HEK293 (cell line): ENCODE data around the gene GNG14.
A peak's percentile ranks its signal among the peaks of the same experiment; 100 is the strongest.

Source experiments
- GLIS2 ChIP-seq: fragments of 450-650 bp; formaldehyde crosslinking; IDR thresholded peaks from 2 replicates; pipeline ENCODE4 v1.5.1; 2016; ENCODE audit warnings: missing biosample characterization, missing genetic modification characterization
- RBAK ChIP-seq: fragments of 450-650 bp; formaldehyde crosslinking; IDR thresholded peaks from 2 replicates; pipeline ENCODE4 v1.5.1; 2016; ENCODE audit warnings: missing biosample characterization, missing genetic modification characterization
- TCF7L2 ChIP-seq: IDR thresholded peaks from 2 replicates; pipeline ENCODE4 v1.6.1; 2011; ENCODE audit warnings: low read depth, mild to moderate bottlenecking, inconsistent platforms, low read length, moderate library complexity, borderline replicate concordance
- ZFHX2 ChIP-seq: fragments of 450-650 bp; formaldehyde crosslinking; conservative IDR thresholded peaks from 2 replicates; pipeline ENCODE4 v1.5.1; 2016; ENCODE audit warnings: missing biosample characterization, missing genetic modification characterization
- ZFP3 ChIP-seq: fragments of 450-650 bp; formaldehyde crosslinking; IDR thresholded peaks from 2 replicates; pipeline ENCODE4 v1.5.1; 2016; ENCODE audit warnings: low read depth, missing biosample characterization, missing genetic modification characterization
- ZFP37 ChIP-seq: fragments of 450-650 bp; formaldehyde crosslinking; IDR thresholded peaks from 2 replicates; pipeline ENCODE4 v1.5.1; 2016; ENCODE audit warnings: missing biosample characterization, missing genetic modification characterization
- ZNF121 ChIP-seq: fragments of 450-650 bp; formaldehyde crosslinking; IDR thresholded peaks from 2 replicates; pipeline ENCODE4 v1.5.1; 2016; ENCODE audit warnings: missing biosample characterization, missing genetic modification characterization
- ZNF155 ChIP-seq: fragments of 450-650 bp; formaldehyde crosslinking; IDR thresholded peaks from 2 replicates; pipeline ENCODE4 v1.5.1; 2016; ENCODE audit warnings: missing biosample characterization, missing genetic modification characterization
- ZNF2 ChIP-seq: fragments of 450-650 bp; formaldehyde crosslinking; IDR thresholded peaks from 2 replicates; pipeline ENCODE4 v1.5.1; 2016; ENCODE audit warnings: missing biosample characterization, missing genetic modification characterization
- ZNF350 ChIP-seq: fragments of 450-650 bp; formaldehyde crosslinking; IDR thresholded peaks from 2 replicates; pipeline ENCODE4 v1.5.0; 2017; ENCODE audit warnings: missing biosample characterization, mild to moderate bottlenecking, missing genetic modification characterization
- ZNF391 ChIP-seq: fragments of 450-650 bp; formaldehyde crosslinking; IDR thresholded peaks from 2 replicates; pipeline ENCODE4 v1.5.1; 2016; ENCODE audit warnings: low read depth, missing biosample characterization, missing genetic modification characterization, borderline replicate concordance
- ZNF473 ChIP-seq: fragments of 450-650 bp; formaldehyde crosslinking; IDR thresholded peaks from 2 replicates; pipeline ENCODE4 v1.5.1; 2017; ENCODE audit warnings: missing biosample characterization, missing genetic modification characterization
- ZNF776 ChIP-seq: fragments of 450-650 bp; formaldehyde crosslinking; IDR thresholded peaks from 2 replicates; pipeline ENCODE4 v1.5.0; 2017; ENCODE audit warnings: missing biosample characterization, missing genetic modification characterization, borderline replicate concordance
- ZNF791 ChIP-seq: fragments of 450-650 bp; formaldehyde crosslinking; IDR thresholded peaks from 2 replicates; pipeline ENCODE4 v1.5.1; 2016; ENCODE audit warnings: missing biosample characterization, missing genetic modification characterization
- ZNF792 ChIP-seq: fragments of 450-650 bp; formaldehyde crosslinking; IDR thresholded peaks from 2 replicates; pipeline ENCODE4 v1.5.1; 2016; ENCODE audit warnings: missing biosample characterization, missing genetic modification characterization
- ZSCAN30 ChIP-seq: fragments of 450-650 bp; IDR thresholded peaks from 2 replicates; pipeline ENCODE4 v1.5.1; 2018; ENCODE audit warnings: missing biosample characterization, mild to moderate bottlenecking, missing genetic modification characterization, moderate library complexity
- TF ChIP-seq, protein P1 (sequence below): fragments of 450-650 bp; formaldehyde crosslinking; IDR thresholded peaks from 2 replicates; pipeline ENCODE4 v1.5.1; 2016; ENCODE audit warnings: missing biosample characterization, missing genetic modification characterization
- TF ChIP-seq, protein P2 (sequence below): fragments of 450-650 bp; IDR thresholded peaks from 2 replicates; pipeline ENCODE4 v1.5.1; 2018; ENCODE audit warnings: missing biosample characterization, mild to moderate bottlenecking, missing genetic modification characterization
- TF ChIP-seq, protein P3 (sequence below): fragments of 450-650 bp; formaldehyde crosslinking; IDR thresholded peaks from 2 replicates; pipeline ENCODE4 v1.5.1; 2017; ENCODE audit warnings: missing biosample characterization, missing genetic modification characterization
- TF ChIP-seq, protein P4 (sequence below): fragments of 450-650 bp; formaldehyde crosslinking; IDR thresholded peaks from 2 replicates; pipeline ENCODE4 v1.5.1; 2016; ENCODE audit warnings: missing biosample characterization, missing genetic modification characterization
- TF ChIP-seq, protein P5 (sequence below): fragments of 450-650 bp; formaldehyde crosslinking; IDR thresholded peaks from 2 replicates; pipeline ENCODE4 v1.5.1; 2016; ENCODE audit warnings: missing biosample characterization, missing genetic modification characterization
- TF ChIP-seq, protein P6 (sequence below): fragments of 450-650 bp; formaldehyde crosslinking; IDR thresholded peaks from 2 replicates; pipeline ENCODE4 v1.5.1; 2016; ENCODE audit warnings: missing biosample characterization, missing genetic modification characterization, low read depth
- TF ChIP-seq, protein P7 (sequence below): fragments of 450-650 bp; formaldehyde crosslinking; IDR thresholded peaks from 2 replicates; pipeline ENCODE4 v1.5.1; 2016; ENCODE audit warnings: missing biosample characterization, missing genetic modification characterization
- TF ChIP-seq, protein P8 (sequence below): fragments of 450-650 bp; formaldehyde crosslinking; conservative IDR thresholded peaks from 2 replicates; pipeline ENCODE4 v1.5.1; 2016; ENCODE audit warnings: low read depth, missing biosample characterization, missing genetic modification characterization

GNG14 gene

DNA sequence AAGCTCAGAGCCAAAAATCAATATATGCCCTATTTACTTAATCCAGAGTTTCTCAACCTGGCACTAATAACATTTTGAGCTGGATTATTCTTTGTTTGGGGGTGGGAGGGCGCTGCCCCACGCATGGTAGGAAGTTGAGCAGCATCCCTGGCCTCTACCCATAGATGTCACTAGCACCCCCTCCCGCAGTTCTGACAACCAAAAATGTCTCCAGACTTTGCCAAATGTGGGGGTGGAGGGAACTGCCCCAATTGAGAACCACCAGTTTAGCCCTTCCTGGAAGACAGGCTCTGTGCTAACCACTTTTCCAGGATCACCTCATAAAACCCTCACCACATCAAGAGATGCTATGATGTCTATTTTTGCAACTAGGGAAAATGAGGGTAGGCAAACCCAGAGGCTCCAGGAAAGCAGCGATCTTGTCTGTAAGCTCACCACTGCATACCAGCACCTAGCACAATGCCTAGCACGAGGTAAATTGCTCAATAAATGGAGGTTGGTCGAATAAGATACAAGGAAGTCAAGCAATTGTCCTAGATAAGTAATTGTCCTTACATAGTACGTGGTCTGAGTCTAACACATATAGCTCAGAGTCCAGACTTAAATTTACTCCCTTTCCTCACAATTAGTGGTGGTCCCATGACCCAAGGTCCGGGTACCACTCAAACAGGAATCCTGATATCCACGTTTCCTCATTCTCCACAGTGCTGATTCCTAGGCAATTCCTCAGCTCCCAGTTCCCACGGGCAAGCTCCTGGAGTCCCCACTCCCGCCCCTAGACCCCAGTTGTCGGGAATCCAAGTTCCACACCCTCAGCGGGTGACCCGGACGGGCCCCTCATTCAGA lies 45.8 kb downstream of the GNG14 start (continued):
- TF ChIP-seq, protein P1, sequence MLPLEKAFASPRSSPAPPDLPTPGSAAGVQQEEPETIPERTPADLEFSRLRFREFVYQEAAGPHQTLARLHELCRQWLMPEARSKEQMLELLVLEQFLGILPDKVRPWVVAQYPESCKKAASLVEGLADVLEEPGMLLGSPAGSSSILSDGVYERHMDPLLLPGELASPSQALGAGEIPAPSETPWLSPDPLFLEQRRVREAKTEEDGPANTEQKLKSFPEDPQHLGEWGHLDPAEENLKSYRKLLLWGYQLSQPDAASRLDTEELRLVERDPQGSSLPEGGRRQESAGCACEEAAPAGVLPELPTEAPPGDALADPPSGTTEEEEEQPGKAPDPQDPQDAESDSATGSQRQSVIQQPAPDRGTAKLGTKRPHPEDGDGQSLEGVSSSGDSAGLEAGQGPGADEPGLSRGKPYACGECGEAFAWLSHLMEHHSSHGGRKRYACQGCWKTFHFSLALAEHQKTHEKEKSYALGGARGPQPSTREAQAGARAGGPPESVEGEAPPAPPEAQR (tag by site-specific recombination) = no peak
- no peak for TF ChIP-seq ZNF121 (tag by site-specific recombination)
- TF ChIP-seq ZNF791 (tag by site-specific recombination) = no peak
- TF ChIP-seq, protein P2, sequence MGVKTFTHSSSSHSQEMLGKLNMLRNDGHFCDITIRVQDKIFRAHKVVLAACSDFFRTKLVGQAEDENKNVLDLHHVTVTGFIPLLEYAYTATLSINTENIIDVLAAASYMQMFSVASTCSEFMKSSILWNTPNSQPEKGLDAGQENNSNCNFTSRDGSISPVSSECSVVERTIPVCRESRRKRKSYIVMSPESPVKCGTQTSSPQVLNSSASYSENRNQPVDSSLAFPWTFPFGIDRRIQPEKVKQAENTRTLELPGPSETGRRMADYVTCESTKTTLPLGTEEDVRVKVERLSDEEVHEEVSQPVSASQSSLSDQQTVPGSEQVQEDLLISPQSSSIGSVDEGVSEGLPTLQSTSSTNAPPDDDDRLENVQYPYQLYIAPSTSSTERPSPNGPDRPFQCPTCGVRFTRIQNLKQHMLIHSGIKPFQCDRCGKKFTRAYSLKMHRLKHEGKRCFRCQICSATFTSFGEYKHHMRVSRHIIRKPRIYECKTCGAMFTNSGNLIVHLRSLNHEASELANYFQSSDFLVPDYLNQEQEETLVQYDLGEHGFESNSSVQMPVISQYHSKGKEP (tag by site-specific recombination) = no peak
- peak; percentile 65; the same call in 1 of the 2 replicates for TF ChIP-seq ZFHX2 (tag by site-specific recombination)
- TF ChIP-seq, protein P3, sequence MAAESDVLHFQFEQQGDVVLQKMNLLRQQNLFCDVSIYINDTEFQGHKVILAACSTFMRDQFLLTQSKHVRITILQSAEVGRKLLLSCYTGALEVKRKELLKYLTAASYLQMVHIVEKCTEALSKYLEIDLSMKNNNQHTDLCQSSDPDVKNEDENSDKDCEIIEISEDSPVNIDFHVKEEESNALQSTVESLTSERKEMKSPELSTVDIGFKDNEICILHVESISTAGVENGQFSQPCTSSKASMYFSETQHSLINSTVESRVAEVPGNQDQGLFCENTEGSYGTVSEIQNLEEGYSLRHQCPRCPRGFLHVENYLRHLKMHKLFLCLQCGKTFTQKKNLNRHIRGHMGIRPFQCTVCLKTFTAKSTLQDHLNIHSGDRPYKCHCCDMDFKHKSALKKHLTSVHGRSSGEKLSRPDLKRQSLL (tag by site-specific recombination) = no peak
- TF ChIP-seq ZNF350 = no peak
- TF ChIP-seq, protein P4, sequence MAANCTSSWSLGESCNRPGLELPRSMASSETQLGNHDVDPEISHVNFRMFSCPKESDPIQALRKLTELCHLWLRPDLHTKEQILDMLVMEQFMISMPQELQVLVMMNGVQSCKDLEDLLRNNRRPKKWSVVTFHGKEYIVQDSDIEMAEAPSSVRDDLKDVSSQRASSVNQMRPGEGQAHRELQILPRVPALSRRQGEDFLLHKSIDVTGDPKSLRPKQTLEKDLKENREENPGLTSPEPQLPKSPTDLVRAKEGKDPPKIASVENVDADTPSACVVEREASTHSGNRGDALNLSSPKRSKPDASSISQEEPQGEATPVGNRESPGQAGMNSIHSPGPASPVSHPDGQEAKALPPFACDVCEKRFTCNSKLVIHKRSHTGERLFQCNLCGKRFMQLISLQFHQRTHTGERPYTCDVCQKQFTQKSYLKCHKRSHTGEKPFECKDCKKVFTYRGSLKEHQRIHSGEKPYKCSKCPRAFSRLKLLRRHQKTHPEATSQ (tag by site-specific recombination) = no peak
- TF ChIP-seq, protein P5, sequence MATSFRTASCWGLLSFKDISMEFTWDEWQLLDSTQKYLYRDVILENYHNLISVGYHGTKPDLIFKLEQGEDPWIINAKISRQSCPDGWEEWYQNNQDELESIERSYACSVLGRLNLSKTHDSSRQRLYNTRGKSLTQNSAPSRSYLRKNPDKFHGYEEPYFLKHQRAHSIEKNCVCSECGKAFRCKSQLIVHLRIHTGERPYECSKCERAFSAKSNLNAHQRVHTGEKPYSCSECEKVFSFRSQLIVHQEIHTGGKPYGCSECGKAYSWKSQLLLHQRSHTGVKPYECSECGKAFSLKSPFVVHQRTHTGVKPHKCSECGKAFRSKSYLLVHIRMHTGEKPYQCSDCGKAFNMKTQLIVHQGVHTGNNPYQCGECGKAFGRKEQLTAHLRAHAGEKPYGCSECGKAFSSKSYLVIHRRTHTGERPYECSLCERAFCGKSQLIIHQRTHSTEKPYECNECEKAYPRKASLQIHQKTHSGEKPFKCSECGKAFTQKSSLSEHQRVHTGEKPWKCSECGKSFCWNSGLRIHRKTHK = no peak
- no peak for TF ChIP-seq ZNF391 (tag by site-specific recombination)
- TF ChIP-seq ZNF776 (tag by site-specific recombination) = no peak
- TF ChIP-seq RBAK (tag by site-specific recombination) = no peak
- TF ChIP-seq, protein P6, sequence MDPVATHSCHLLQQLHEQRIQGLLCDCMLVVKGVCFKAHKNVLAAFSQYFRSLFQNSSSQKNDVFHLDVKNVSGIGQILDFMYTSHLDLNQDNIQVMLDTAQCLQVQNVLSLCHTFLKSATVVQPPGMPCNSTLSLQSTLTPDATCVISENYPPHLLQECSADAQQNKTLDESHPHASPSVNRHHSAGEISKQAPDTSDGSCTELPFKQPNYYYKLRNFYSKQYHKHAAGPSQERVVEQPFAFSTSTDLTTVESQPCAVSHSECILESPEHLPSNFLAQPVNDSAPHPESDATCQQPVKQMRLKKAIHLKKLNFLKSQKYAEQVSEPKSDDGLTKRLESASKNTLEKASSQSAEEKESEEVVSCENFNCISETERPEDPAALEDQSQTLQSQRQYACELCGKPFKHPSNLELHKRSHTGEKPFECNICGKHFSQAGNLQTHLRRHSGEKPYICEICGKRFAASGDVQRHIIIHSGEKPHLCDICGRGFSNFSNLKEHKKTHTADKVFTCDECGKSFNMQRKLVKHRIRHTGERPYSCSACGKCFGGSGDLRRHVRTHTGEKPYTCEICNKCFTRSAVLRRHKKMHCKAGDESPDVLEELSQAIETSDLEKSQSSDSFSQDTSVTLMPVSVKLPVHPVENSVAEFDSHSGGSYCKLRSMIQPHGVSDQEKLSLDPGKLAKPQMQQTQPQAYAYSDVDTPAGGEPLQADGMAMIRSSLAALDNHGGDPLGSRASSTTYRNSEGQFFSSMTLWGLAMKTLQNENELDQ (tag by site-specific recombination) = no peak
- no peak for TF ChIP-seq ZNF2
- no peak for TF ChIP-seq ZFP3 (tag by site-specific recombination)
- TF ChIP-seq ZNF792 (tag by site-specific recombination) = no peak
- TF ChIP-seq GLIS2 (tag by site-specific recombination) = 0 out of 2 replicates have a peak, but pooled peaks have one; percentile 11
- no peak for TF ChIP-seq ZNF473 (tag by site-specific recombination)
- TF ChIP-seq ZFP37 = no peak
- TF ChIP-seq ZSCAN30 (tag by site-specific recombination) = no peak
- no peak for TF ChIP-seq TCF7L2
- TF ChIP-seq, protein P7, sequence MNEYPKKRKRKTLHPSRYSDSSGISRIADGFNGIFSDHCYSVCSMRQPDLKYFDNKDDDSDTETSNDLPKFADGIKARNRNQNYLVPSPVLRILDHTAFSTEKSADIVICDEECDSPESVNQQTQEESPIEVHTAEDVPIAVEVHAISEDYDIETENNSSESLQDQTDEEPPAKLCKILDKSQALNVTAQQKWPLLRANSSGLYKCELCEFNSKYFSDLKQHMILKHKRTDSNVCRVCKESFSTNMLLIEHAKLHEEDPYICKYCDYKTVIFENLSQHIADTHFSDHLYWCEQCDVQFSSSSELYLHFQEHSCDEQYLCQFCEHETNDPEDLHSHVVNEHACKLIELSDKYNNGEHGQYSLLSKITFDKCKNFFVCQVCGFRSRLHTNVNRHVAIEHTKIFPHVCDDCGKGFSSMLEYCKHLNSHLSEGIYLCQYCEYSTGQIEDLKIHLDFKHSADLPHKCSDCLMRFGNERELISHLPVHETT (tag by site-specific recombination) = no peak
- no peak for TF ChIP-seq ZNF155 (tag by site-specific recombination)
- TF ChIP-seq, protein P8, sequence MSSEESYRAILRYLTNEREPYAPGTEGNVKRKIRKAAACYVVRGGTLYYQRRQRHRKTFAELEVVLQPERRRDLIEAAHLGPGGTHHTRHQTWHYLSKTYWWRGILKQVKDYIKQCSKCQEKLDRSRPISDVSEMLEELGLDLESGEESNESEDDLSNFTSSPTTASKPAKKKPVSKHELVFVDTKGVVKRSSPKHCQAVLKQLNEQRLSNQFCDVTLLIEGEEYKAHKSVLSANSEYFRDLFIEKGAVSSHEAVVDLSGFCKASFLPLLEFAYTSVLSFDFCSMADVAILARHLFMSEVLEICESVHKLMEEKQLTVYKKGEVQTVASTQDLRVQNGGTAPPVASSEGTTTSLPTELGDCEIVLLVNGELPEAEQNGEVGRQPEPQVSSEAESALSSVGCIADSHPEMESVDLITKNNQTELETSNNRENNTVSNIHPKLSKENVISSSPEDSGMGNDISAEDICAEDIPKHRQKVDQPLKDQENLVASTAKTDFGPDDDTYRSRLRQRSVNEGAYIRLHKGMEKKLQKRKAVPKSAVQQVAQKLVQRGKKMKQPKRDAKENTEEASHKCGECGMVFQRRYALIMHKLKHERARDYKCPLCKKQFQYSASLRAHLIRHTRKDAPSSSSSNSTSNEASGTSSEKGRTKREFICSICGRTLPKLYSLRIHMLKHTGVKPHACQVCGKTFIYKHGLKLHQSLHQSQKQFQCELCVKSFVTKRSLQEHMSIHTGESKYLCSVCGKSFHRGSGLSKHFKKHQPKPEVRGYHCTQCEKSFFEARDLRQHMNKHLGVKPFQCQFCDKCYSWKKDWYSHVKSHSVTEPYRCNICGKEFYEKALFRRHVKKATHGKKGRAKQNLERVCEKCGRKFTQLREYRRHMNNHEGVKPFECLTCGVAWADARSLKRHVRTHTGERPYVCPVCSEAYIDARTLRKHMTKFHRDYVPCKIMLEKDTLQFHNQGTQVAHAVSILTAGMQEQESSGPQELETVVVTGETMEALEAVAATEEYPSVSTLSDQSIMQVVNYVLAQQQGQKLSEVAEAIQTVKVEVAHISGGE (tag by site-specific recombination) = 0 out of 2 replicates have a peak, but pooled peaks have one; percentile 0
